ENCODE results near the gene FMO1. TPM values are rescaled to one million over a fixed set of nuclear protein-coding genes. Genes with fewer than 3 reads are reported as not detected.

The FMO1 gene
- total RNA-seq, 1 experiment from 2014 or later: not detected

- TF ChIP-seq CTCF (conservative IDR thresholded peaks at IDR 0.05): no peak; the same call in 1 of the 3 replicates
- no peaks in the 10 kb centered on the region for H3K9me3 ChIP-seq (ENCODE audit: control insufficient read depth, low read depth, low read length)
- Mint-ChIP-seq H3K27ac (peak overlapping the region; percentile 97 to 100 (median 99)), H3K27me3 (ENCODE audit: low read depth) (no peaks in the 10 kb centered on the region; the same call in 1 of the 2 replicates), H3K4me1 (peaks cover 51 to 55% of the 10 kb centered on the region in 2 experiments), H3K36me3 (ENCODE audit: insufficient read depth in 1 of 3, low read depth in 3 of 3) (peaks cover 11 to 20% (median 12%) of the 10 kb centered on the region in 3 experiments; a peak in 6 of 7 replicates), H3K4me3 (peak overlapping the region; percentile 68 to 83), H3K9me3 (peaks cover 15% of the 10 kb centered on the region in 2 experiments; a peak in 4 of 5 replicates)
- H4K20me1 ChIP-seq (ENCODE audit: control insufficient read depth, insufficient read depth, insufficient read length): no peaks in the 10 kb centered on the region
- no peak overlapping the region for H4K91ac ChIP-seq (ENCODE audit: insufficient read length, low read depth, low read length)
- H2BK120ac ChIP-seq (ENCODE audit: low read depth, low read length, poor library complexity, severe bottlenecking): no peak overlapping the region
- H2BK5ac ChIP-seq (ENCODE audit: insufficient read length, low read length): peak overlapping the region; percentile 78
- no peak overlapping the region for H3K4ac ChIP-seq (ENCODE audit: low read depth, low read length)
- H4K5ac ChIP-seq (ENCODE audit: insufficient read length, low read depth, low read length): peak overlapping the region; percentile 65
- no peaks in the 10 kb centered on the region for H3K27me3 ChIP-seq (ENCODE audit: insufficient read depth, low read length)
- H3K56ac ChIP-seq (ENCODE audit: insufficient read length, low read depth, low read length): no peak overlapping the region
- no peak overlapping the region for H3K23ac ChIP-seq (ENCODE audit: insufficient read length, low read depth, low read length)
- H4K8ac ChIP-seq (replicated peaks; ENCODE audit: insufficient read length, low read depth, low read length): no peak overlapping the region
- WGBS (ENCODE audit: extremely low coverage, insufficient read length, low lambda C conversion rate): no CpG with 5 or more reads among the region's 11 CpGs
- H3K18ac ChIP-seq (ENCODE audit: insufficient read length, low read depth, low read length): peak overlapping the region; percentile 45
- peak overlapping the region; percentile 52 for H3K9ac ChIP-seq (ENCODE audit: extremely low read depth, insufficient read length, low read length)
- H3K79me1 ChIP-seq (ENCODE audit: insufficient read depth, low read depth, low read length, poor library complexity, severe bottlenecking): no peaks in the 10 kb centered on the region
- H3K4me1 ChIP-seq (ENCODE audit: insufficient read depth, low read length): peaks cover 16% of the 10 kb centered on the region; the same call in 1 of the 2 replicates
- H3T11ph ChIP-seq (ENCODE audit: low read length): no peak overlapping the region
- H2BK12ac ChIP-seq (ENCODE audit: insufficient read length, low read depth, low read length): no peak overlapping the region
- no peak overlapping the region for H2BK20ac ChIP-seq (ENCODE audit: low read depth, low read length, poor library complexity, severe bottlenecking)
- H3K79me2 ChIP-seq (ENCODE audit: insufficient read depth, low read length): no peaks in the 10 kb centered on the region
- H3K4me2 ChIP-seq (ENCODE audit: insufficient read depth, insufficient read length, low read length): peak overlapping the region; percentile 60
- H3K14ac ChIP-seq (ENCODE audit: insufficient read depth, low read length): peak overlapping the region; percentile 58
- H2AK5ac ChIP-seq (ENCODE audit: insufficient read length, low read length): no peak overlapping the region
- no peak overlapping the region for H2AFZ ChIP-seq (ENCODE audit: low read length)
- H3K27ac ChIP-seq (ENCODE audit: insufficient read length, low read depth, low read length): peak overlapping the region; percentile 96
- H2BK15ac ChIP-seq (ENCODE audit: low read depth, low read length): no peak overlapping the region
- peak; percentile 89 for DNase-seq
- peaks cover 6% of the 10 kb centered on the region for H3K23me2 ChIP-seq (ENCODE audit: insufficient read length, low read depth, low read length, poor library complexity, severe bottlenecking)
Measured at GRCh38 chr1:171220581-171221054, 27.7 kb upstream of the FMO1 start.

Data from H9 (cell line).